ENCODE measurements around the gene SLC13A5.
"Not testable (repeated sequence)": the region's sequence is repeated elsewhere in the genome, so short reads cannot be mapped to it uniquely, and the experiment has no call there.

Gene SLC13A5

GRCh38 chr17:6713130-6713917 is at the start of gene SLC13A5:
SLC13A5 (minus strand) TSS chr17:6713369; CDS start chr17:6713333, 36 bp downstream.
- DNase-seq, result no peak

- no peak for DNase-seq
Measured at GRCh38 chr17:6761779-6762178, 48.6 kb upstream of the SLC13A5 start.

- no peak for DNase-seq
Measured at GRCh38 chr17:6757747-6758146, 44.6 kb upstream of the SLC13A5 start.

- peak in 1 of 2 donors; percentile 32 for DNase-seq
Measured at GRCh38 chr17:6756425-6757031, 43.4 kb upstream of the SLC13A5 start.

- DNase-seq, result peak; percentile 60 to 92
Measured at GRCh38 chr17:6755731-6756184, 42.6 kb upstream of the SLC13A5 start, which contains the start of gene XAF1. XAF1 (plus strand) TSS chr17:6756046; CDS start chr17:6756079, 33 bp downstream.

GRCh38 chr17:6755281-6755680 is 42.1 kb upstream of the SLC13A5 start:
- DNase-seq, result no peak

GRCh38 chr17:6753546-6753945 is 40.4 kb upstream of the SLC13A5 start:
- no peak for DNase-seq

- peak in 1 of 2 donors; percentile 12 for DNase-seq
Measured at GRCh38 chr17:6753006-6753445, 39.9 kb upstream of the SLC13A5 start.

GRCh38 chr17:6752068-6752909 is 39.1 kb upstream of the SLC13A5 start:
- DNase-seq, result peak; percentile 69 to 85

GRCh38 chr17:6749519-6749918 is 36.4 kb upstream of the SLC13A5 start:
- peak in 1 of 2 donors; percentile 23 for DNase-seq

- no peak for DNase-seq
Measured at GRCh38 chr17:6748617-6749016, 35.4 kb upstream of the SLC13A5 start.

- DNase-seq, result not testable (repeated sequence)
Measured at GRCh38 chr17:6746665-6747064, 33.5 kb upstream of the SLC13A5 start.

- DNase-seq, result no peak
Measured at GRCh38 chr17:6729531-6729930, 16.4 kb upstream of the SLC13A5 start.

GRCh38 chr17:6724009-6724408 is 10.8 kb upstream of the SLC13A5 start:
- no peak for DNase-seq

GRCh38 chr17:6721744-6722143 is 8.6 kb upstream of the SLC13A5 start:
- no peak for DNase-seq

- DNase-seq, result no peak
Measured at GRCh38 chr17:6716736-6717135, 3.6 kb upstream of the SLC13A5 start.

- no peak for DNase-seq
Measured at GRCh38 chr17:6714315-6714874, 1.2 kb upstream of the SLC13A5 start.

GRCh38 chr17:6713918-6714271 is 726 bp upstream of the SLC13A5 start:
- no peak for DNase-seq

GRCh38 chr17:6712854-6713129 is 377 bp downstream of the SLC13A5 start:
- no peak for DNase-seq

- no peak for DNase-seq
Measured at GRCh38 chr17:6712058-6712853, 913 bp downstream of the SLC13A5 start.

- DNase-seq, result peak; percentile 67 to 68
Measured at GRCh38 chr17:6711681-6712057, 1.5 kb downstream of the SLC13A5 start.

GRCh38 chr17:6711081-6711674 is 2.0 kb downstream of the SLC13A5 start:
- no peak for DNase-seq
